DMS153 treated with DMSO at 0.1 percent for 48 hours (cell line): ENCODE measurements around the gene SHOC1.
"Not testable (repeated sequence)": the region's sequence is repeated elsewhere in the genome, so short reads cannot be mapped to it uniquely, and the experiment has no call there.

Experiments
- DNase-seq: peaks from one replicate; lab custom pipeline; 2025; ENCODE audit not compliant: unreplicated experiment; lab: John Stamatoyannopoulos, UW

The SHOC1 gene

GRCh38 chr9:111794835-111795556 lies at the start of gene SHOC1:
Gene SHOC1 (minus strand): TSS chr9:111794937. CDS start chr9:111791418, 3,519 bp downstream.
- no peak for DNase-seq

GRCh38 chr9:111843971-111844370 lies 49.2 kb upstream of the SHOC1 start:
- DNase-seq = no peak

GRCh38 chr9:111842313-111842712 lies 47.6 kb upstream of the SHOC1 start:
- DNase-seq = no peak

- DNase-seq = no peak
These were observed 45.7 kb upstream of the SHOC1 start for GRCh38 chr9:111840442-111840841.

GRCh38 chr9:111839987-111840386 lies 45.2 kb upstream of the SHOC1 start:
- DNase-seq = no peak

GRCh38 chr9:111839387-111839786 lies 44.6 kb upstream of the SHOC1 start:
- DNase-seq = no peak

GRCh38 chr9:111838439-111838838 lies 43.7 kb upstream of the SHOC1 start:
- no peak for DNase-seq

- no peak for DNase-seq
These were observed 41.6 kb upstream of the SHOC1 start for GRCh38 chr9:111836311-111836710.

- no peak for DNase-seq
These were observed 39.2 kb upstream of the SHOC1 start for GRCh38 chr9:111833941-111834340.

- no peak for DNase-seq
These were observed 37.7 kb upstream of the SHOC1 start for GRCh38 chr9:111832449-111832848.

GRCh38 chr9:111831371-111832108 lies 36.8 kb upstream of the SHOC1 start:
- DNase-seq = no peak

- DNase-seq = no peak
These were observed 33.5 kb upstream of the SHOC1 start for GRCh38 chr9:111828193-111828592.

- no peak for DNase-seq
These were observed 30.9 kb upstream of the SHOC1 start for GRCh38 chr9:111825468-111826145.

GRCh38 chr9:111821006-111821528 lies 26.3 kb upstream of the SHOC1 start:
- DNase-seq = no peak

GRCh38 chr9:111819360-111819759 lies 24.6 kb upstream of the SHOC1 start:
- no peak for DNase-seq

- DNase-seq = no peak
These were observed 20.7 kb upstream of the SHOC1 start for GRCh38 chr9:111815285-111816070.

GRCh38 chr9:111812337-111812736 lies 17.6 kb upstream of the SHOC1 start:
- DNase-seq = no peak

GRCh38 chr9:111810908-111811307 lies 16.2 kb upstream of the SHOC1 start:
- no peak for DNase-seq

GRCh38 chr9:111810415-111810814 lies 15.7 kb upstream of the SHOC1 start:
- DNase-seq = not testable (repeated sequence)

GRCh38 chr9:111807197-111807596 lies 12.5 kb upstream of the SHOC1 start:
- DNase-seq = no peak

- DNase-seq = no peak
These were observed 11.5 kb upstream of the SHOC1 start for GRCh38 chr9:111806259-111806658.
